Esophagus muscularis mucosa (tissue), 4 donors: ENCODE results near the gene LRFN3. TPM values are rescaled to one million over a fixed set of nuclear protein-coding genes. Genes with fewer than 3 reads are reported as not detected.
A peak's percentile ranks its signal among the peaks of the same experiment; 100 is the strongest.

ENCODE experiments used
- DNase-seq: peaks from one replicate; pipeline ENCODE4 v3.0.0-alpha.2; 2017; ENCODE audit errors: extremely low spot score
- H3K27ac ChIP-seq, 4 donors: fragments of 200-600 bp; sonication (generic); replicated peaks in 1 of 4; 1 replicate in 3 of 4; 2 replicates in 1 of 4; pipeline ENCODE4 v1.5.1; 2016 to 2019; ENCODE audit warnings: mild to moderate bottlenecking in 1 of 4
- H3K27me3 ChIP-seq, 4 donors: fragments of 200-600 bp; sonication (generic); one replicate each; pipeline versions ENCODE4 v1.5.1 to v1.6.0; 2016 to 2019
- H3K36me3 ChIP-seq, 4 donors: fragments of 200-600 bp; sonication (generic); one replicate each; pipeline ENCODE4 v1.5.1; 2016 to 2019
- H3K4me1 ChIP-seq, 4 donors: fragments of 200-600 bp; sonication (generic); one replicate each; pipeline ENCODE4 v1.5.1; 2016 to 2019
- H3K4me3 ChIP-seq, 4 donors: fragments of 200-600 bp; sonication (generic); 1 replicate in 2 of 4; 2 replicates in 2 of 4; pipeline ENCODE4 v1.5.1; 2016 to 2019; ENCODE audit warnings: mild to moderate bottlenecking in 4 of 4, moderate library complexity in 1 of 4
- H3K9me3 ChIP-seq, 4 donors: fragments of 200-600 bp; sonication (generic); 1 replicate in 3 of 4; 2 replicates in 1 of 4; pipeline ENCODE4 v1.5.1; 2016 to 2019
- CTCF ChIP-seq, 3 experiments: fragments of 200-600 bp in 2 of 3; fragments of 450-650 bp in 1 of 3; sonication (generic) in 2 of 3; IDR thresholded peaks; one replicate each; pipeline ENCODE4 v1.5.1; 2017 to 2019; ENCODE audit warnings: antibody characterized with exemption in 3 of 3, mild to moderate bottlenecking in 2 of 3, moderate library complexity in 1 of 3
- EP300 ChIP-seq: sonication (generic); formaldehyde crosslinking; IDR thresholded peaks from one replicate; pipeline ENCODE4 v1.6.1; 2017; ENCODE audit warnings: antibody characterized with exemption
- POLR2A ChIP-seq: fragments of 450-650 bp; IDR thresholded peaks from one replicate; pipeline ENCODE4 v1.6.1; 2017; ENCODE audit warnings: antibody characterized with exemption, moderate library complexity, mild to moderate bottlenecking, low read depth
- POLR2AphosphoS5 ChIP-seq, 2 donors: sonication (generic); formaldehyde crosslinking; IDR thresholded peaks; one replicate each; pipeline ENCODE4 v1.6.1; 2017; ENCODE audit warnings: antibody characterized with exemption in 2 of 2
- WGBS: methylation state at CpG from one replicate; pipeline ENCODE4 v1.1.5; 2018; 5-methylcytosine and 5-hydroxymethylcytosine counted together
- intact Hi-C: fragments of 100-400 bp; cut with DNase I; formaldehyde crosslinking; loops from one replicate; pipeline ENCODE4 v1.15.1; 2023
- small RNA-seq, 3 donors: library from RNA; depleted of rRNA; stranded (forward); fragments of <200 nt; gene quantifications; one replicate each; pipeline ENCODE3, GENCODE V24; 2016
- total RNA-seq, 4 donors: library from RNA; depleted of rRNA; stranded (reverse); fragments of >200 nt; gene quantifications; one replicate each; pipeline versions ENCODE4 v1.1.0 to v1.2.1, GENCODE V29; 2016

LRFN3 gene
- total RNA-seq, 4 donors from 2014 or later, result 7.5 to 22.6 (median 15.3) TPM

- H3K4me3 ChIP-seq, result peak overlapping the region; percentile 80 to 98 (median 87)
- H3K27me3 ChIP-seq, result peaks cover 0 to 13% (median 0%) of the 10 kb centered on the region in 4 donors
- 44% methylated on average over 26 of the region's 49 CpGs for WGBS
- TF ChIP-seq POLR2AphosphoS5 (IDR thresholded peaks at IDR 0.05), result no peak
- no peak for TF ChIP-seq POLR2A
- peak in 2 of 3 experiments; percentile 30 to 31 for TF ChIP-seq CTCF (IDR thresholded peaks at IDR 0.05)
- TF ChIP-seq EP300, result no peak
- H3K9me3 ChIP-seq, result no peaks in the 10 kb centered on the region
- intact Hi-C loops, result no loop called here
- H3K27ac ChIP-seq, result peak overlapping the region; percentile 90 to 96 (median 94)
- H3K36me3 ChIP-seq, result peaks cover 0 to 15% (median 12%) of the 10 kb centered on the region in 4 donors
- no peak for DNase-seq
- H3K4me1 ChIP-seq, result peaks cover 24 to 50% (median 44%) of the 10 kb centered on the region in 4 donors
Observed at GRCh38 chr19:35993923-35994598, 57.9 kb downstream of the LRFN3 start.

Small RNA genes lying within 50 kb of the gene (small RNA-seq; reads per million reads assigned to genes)
- 0 reads per million in 3 donors for gene AF038458.1

Other genes starting within 250 kb of the LRFN3 start
- gene ZBTB32, start 231.8 kb upstream of the LRFN3 start, total RNA-seq, result not detected
- gene KMT2B, start 218.4 kb upstream of the LRFN3 start, total RNA-seq, result 10 to 100 TPM; 22.0 to 30.6 (median 24.2) TPM
- 1 to 10 TPM; 1.7 to 8.1 (median 5.9) TPM for gene IGFLR1, start 193.9 kb upstream of the LRFN3 start, total RNA-seq
- 10 to 100 TPM in 3 of 4 donors, 1 to 10 TPM in 1; 7.9 to 31.1 (median 20.9) TPM for gene U2AF1L4, start 191.0 kb upstream of the LRFN3 start, total RNA-seq
- 10 to 100 TPM; 27.4 to 48.7 (median 33.8) TPM for gene PSENEN, start 190.7 kb upstream of the LRFN3 start, total RNA-seq
- 10 to 100 TPM; 11.6 to 18.3 (median 15.6) TPM for gene LIN37, start 187.8 kb upstream of the LRFN3 start, total RNA-seq
- gene HSPB6, start 179.3 kb upstream of the LRFN3 start, total RNA-seq, result 100 to 1,000 TPM in 2 of 4 donors, 10 to 100 TPM in 2; 64.4 to 146 (median 105) TPM
- gene PROSER3, start 178.2 kb upstream of the LRFN3 start, total RNA-seq, result 1 to 10 TPM; 5.6 to 8.7 (median 7.1) TPM
- 10 to 100 TPM in 2 of 4 donors, 1 to 10 TPM in 2; 3.3 to 11.2 (median 7.7) TPM for gene ARHGAP33, start 160.8 kb upstream of the LRFN3 start, total RNA-seq
- gene PRODH2, start 123.5 kb upstream of the LRFN3 start, total RNA-seq, result not detected
- not detected for gene NPHS1, start 83.9 kb upstream of the LRFN3 start, total RNA-seq
- not detected for gene KIRREL2, start 79.5 kb upstream of the LRFN3 start, total RNA-seq
- gene APLP1, start 67.8 kb upstream of the LRFN3 start, total RNA-seq, result 10 to 100 TPM in 2 of 4 donors, 1 to 10 TPM in 2; 4.6 to 14.6 (median 8.8) TPM
- gene NFKBID, start 35.8 kb upstream of the LRFN3 start, total RNA-seq, result 1 to 10 TPM; 2.5 to 6.2 (median 5.3) TPM
- gene HCST, start 33.8 kb upstream of the LRFN3 start, total RNA-seq, result 10 to 100 TPM in 1 of 4 donors, 1 to 10 TPM in 1, not detected in 2; 3.7 to 14.6 TPM
- gene TYROBP, start 28.1 kb upstream of the LRFN3 start, total RNA-seq, result 100 to 1,000 TPM in 1 of 4 donors, 10 to 100 TPM in 3; 47.1 to 145 (median 50.7) TPM
- gene SDHAF1, start 58.8 kb downstream of the LRFN3 start, total RNA-seq, result 10 to 100 TPM; 44.0 to 60.3 (median 50.2) TPM
- gene SYNE4, start 72.4 kb downstream of the LRFN3 start, total RNA-seq, result 1 to 10 TPM in 1 of 4 donors, not detected in 3; 1.3 TPM
- 10 to 100 TPM; 27.0 to 43.6 (median 35.5) TPM for gene ALKBH6, start 77.8 kb downstream of the LRFN3 start, total RNA-seq
- 10 to 100 TPM; 39.9 to 73.3 (median 51.4) TPM for gene CLIP3, start 96.5 kb downstream of the LRFN3 start, total RNA-seq
- gene THAP8, start 117.9 kb downstream of the LRFN3 start, total RNA-seq, result 10 to 100 TPM in 2 of 4 donors, 1 to 10 TPM in 2; 6.3 to 21.3 (median 12.1) TPM
- under 1 TPM in 3 of 4 donors, not detected in 1; 0.26 to 0.52 (median 0.50) TPM for gene WDR62, start 118.5 kb downstream of the LRFN3 start, total RNA-seq
- gene OVOL3, start 174.8 kb downstream of the LRFN3 start, total RNA-seq, result not detected
- gene POLR2I, start 178.5 kb downstream of the LRFN3 start, total RNA-seq, result 100 to 1,000 TPM in 2 of 4 donors, 10 to 100 TPM in 2; 64.8 to 152 (median 85.7) TPM
- 100 to 1,000 TPM; 164 to 230 (median 192) TPM for gene TBCB, start 179.1 kb downstream of the LRFN3 start, total RNA-seq
- 100 to 1,000 TPM; 212 to 245 (median 229) TPM for gene CAPNS1, start 203.7 kb downstream of the LRFN3 start, total RNA-seq
- gene COX7A1, start 216.1 kb downstream of the LRFN3 start, total RNA-seq, result 100 to 1,000 TPM in 2 of 4 donors, 10 to 100 TPM in 2; 65.8 to 231 (median 101) TPM